Osteoblast (primary cell): ENCODE data around the gene NDUFB1. TPM values are rescaled to one million over a fixed set of nuclear protein-coding genes. Genes with fewer than 3 reads are reported as not detected.

Experiments
- DNase-seq: peaks from one replicate; pipeline ENCODE4 v3.0.0; 2011; ENCODE audit warnings: low spot score, mixed read lengths; ENCODE audit not compliant: insufficient read length; ENCODE audit errors: missing footprints
- H2AFZ ChIP-seq: 2 replicates; pipeline ENCODE4 v1.6.0; 2011; ENCODE audit warnings: mild to moderate bottlenecking, low read length
- H3K27ac ChIP-seq: 2 replicates; pipeline ENCODE4 v1.5.1; 2011; ENCODE audit warnings: mild to moderate bottlenecking, low read depth, low read length, moderate library complexity
- H3K27me3 ChIP-seq: 2 replicates; pipeline ENCODE4 v1.6.0; 2012; ENCODE audit warnings: mild to moderate bottlenecking, control low read depth, inconsistent platforms, low read length, moderate library complexity; ENCODE audit not compliant: insufficient read depth
- H3K36me3 ChIP-seq: 2 replicates; pipeline ENCODE4 v1.5.1; 2011; ENCODE audit warnings: mild to moderate bottlenecking, low read length, control low read depth, moderate library complexity; ENCODE audit not compliant: insufficient read depth
- H3K4me1 ChIP-seq: 2 replicates; pipeline ENCODE4 v1.5.1; 2011; ENCODE audit warnings: mild to moderate bottlenecking, low read length, control low read depth, moderate library complexity; ENCODE audit not compliant: insufficient read depth
- H3K4me2 ChIP-seq: 2 replicates; pipeline ENCODE4 v1.6.0; 2011; ENCODE audit warnings: mild to moderate bottlenecking, low read length; ENCODE audit not compliant: insufficient read depth
- H3K4me3 ChIP-seq: fragments of 200-600 bp; sonication (generic); 3 replicates; pipeline ENCODE4 v1.5.1; 2012; ENCODE audit warnings: mild to moderate bottlenecking, low read length, inconsistent platforms; ENCODE audit not compliant: insufficient read depth
- H3K79me2 ChIP-seq: 2 replicates; pipeline ENCODE4 v1.6.0; 2012; ENCODE audit warnings: mild to moderate bottlenecking, low read length, control low read depth, inconsistent platforms; ENCODE audit not compliant: insufficient read depth
- H3K9me3 ChIP-seq: 2 replicates; pipeline ENCODE4 v1.5.1; 2011; ENCODE audit warnings: low read depth, low read length, control low read depth
- H4K20me1 ChIP-seq: 2 replicates; pipeline ENCODE4 v1.6.0; 2012; ENCODE audit warnings: mild to moderate bottlenecking, low read length, control low read depth; ENCODE audit not compliant: insufficient read depth
- total RNA-seq: library from RNA; depleted of rRNA; stranded (reverse); fragments of >200 nt; gene quantifications from 2 replicates; pipeline ENCODE4 v1.2.3, GENCODE V29; 2012
- TF ChIP-seq, protein P1 (sequence below): IDR thresholded peaks from 2 replicates; pipeline ENCODE4 v1.5.1; 2011; ENCODE audit warnings: mild to moderate bottlenecking, low read depth, low read length, moderate library complexity; ENCODE audit errors: extremely low read depth

Gene NDUFB1
- total RNA-seq, 1 donor, result 146 TPM

DNA sequence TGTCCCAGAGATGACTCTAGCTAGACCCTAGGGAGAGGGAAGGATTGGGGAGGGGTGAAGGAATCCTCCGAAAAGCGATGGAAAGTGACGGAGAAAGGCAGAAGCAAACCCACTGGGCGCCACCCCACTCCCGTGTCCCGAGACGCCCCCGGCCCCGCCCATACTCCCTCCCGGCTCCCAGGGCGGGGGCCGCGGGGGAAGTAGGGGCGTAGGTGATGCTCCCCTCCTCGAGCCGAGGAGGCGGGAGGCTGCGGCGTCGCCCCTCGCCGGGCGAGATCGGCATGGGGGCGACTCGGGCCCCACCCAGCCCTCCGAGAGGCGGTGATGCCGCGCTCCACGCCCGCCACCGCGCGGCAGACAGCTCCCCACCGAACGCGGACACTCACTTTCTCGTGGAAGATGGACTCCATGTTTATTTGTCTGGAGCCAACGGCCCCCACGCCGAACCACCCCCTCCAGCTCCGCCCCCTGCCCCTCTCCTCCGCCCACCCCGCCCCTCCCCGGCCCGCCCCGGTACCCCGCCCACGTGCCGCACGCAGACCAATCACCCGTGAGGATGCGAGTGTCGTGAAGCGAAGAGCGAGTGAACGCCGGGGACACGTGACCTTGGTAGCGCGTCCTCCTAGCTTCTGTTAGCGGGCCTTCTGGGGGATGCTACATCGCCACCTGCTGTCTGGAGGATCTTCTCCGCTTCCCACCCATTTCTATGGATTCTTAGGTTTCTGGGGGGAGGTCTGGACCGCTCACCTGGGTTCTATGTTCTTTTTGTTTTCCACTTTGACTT, 15.2 kb downstream of the NDUFB1 start, which contains the start of gene ATXN3:
TSS of gene ATXN3 (minus strand) at position 440 of the 784 bp plus-strand sequence. CDS start at position 410, 30 bp downstream.
- peak within 1 kb of the TSS; percentile 81 for H2AFZ ChIP-seq
- H3K79me2 ChIP-seq, result peaks cover 37% of the 10 kb centered on the region
- TF ChIP-seq, protein P1, sequence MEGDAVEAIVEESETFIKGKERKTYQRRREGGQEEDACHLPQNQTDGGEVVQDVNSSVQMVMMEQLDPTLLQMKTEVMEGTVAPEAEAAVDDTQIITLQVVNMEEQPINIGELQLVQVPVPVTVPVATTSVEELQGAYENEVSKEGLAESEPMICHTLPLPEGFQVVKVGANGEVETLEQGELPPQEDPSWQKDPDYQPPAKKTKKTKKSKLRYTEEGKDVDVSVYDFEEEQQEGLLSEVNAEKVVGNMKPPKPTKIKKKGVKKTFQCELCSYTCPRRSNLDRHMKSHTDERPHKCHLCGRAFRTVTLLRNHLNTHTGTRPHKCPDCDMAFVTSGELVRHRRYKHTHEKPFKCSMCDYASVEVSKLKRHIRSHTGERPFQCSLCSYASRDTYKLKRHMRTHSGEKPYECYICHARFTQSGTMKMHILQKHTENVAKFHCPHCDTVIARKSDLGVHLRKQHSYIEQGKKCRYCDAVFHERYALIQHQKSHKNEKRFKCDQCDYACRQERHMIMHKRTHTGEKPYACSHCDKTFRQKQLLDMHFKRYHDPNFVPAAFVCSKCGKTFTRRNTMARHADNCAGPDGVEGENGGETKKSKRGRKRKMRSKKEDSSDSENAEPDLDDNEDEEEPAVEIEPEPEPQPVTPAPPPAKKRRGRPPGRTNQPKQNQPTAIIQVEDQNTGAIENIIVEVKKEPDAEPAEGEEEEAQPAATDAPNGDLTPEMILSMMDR, result peak; percentile 80

DNA sequence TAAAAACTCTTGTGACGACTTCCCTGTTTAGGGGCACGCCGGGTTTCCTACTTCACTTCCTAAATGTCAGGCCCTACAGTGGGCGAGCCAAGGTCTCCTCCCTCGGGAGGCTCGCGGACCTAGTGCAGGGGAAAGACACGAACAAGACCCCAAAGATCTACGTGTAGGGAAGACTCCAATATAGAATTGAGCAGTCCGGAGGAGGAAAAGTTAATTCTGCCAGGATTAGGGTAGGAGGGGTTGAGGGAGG, 15.7 kb downstream of the NDUFB1 start:
- TF ChIP-seq, protein P1, result no peak
- Histone ChIP-seq H3K79me2 (peaks cover 42% of the 10 kb centered on the region), H3K27me3 (no peaks in the 10 kb centered on the region), H2AFZ (peak overlapping the region; percentile 81), H3K4me1 (peaks cover 7% of the 10 kb centered on the region), H3K36me3 (no peaks in the 10 kb centered on the region), H4K20me1 (peaks cover 14% of the 10 kb centered on the region), H3K9me3 (no peaks in the 10 kb centered on the region), H3K4me2 (peak overlapping the region; percentile 79), H3K27ac (peak overlapping the region; percentile 82), H3K4me3 (peak overlapping the region; percentile 78)
- no peak for DNase-seq

More for the DNA sequence above, 15.2 kb downstream of the NDUFB1 start, which contains the start of gene ATXN3:
- H3K27me3 ChIP-seq, result no peaks in the 10 kb centered on the region
- H3K4me3 ChIP-seq, result peak within 1 kb of the TSS; percentile 78
- DNase-seq, result peak; percentile 98
- peaks cover 14% of the 10 kb centered on the region for H4K20me1 ChIP-seq
- H3K9me3 ChIP-seq, result no peaks in the 10 kb centered on the region
- no peaks in the 10 kb centered on the region for H3K36me3 ChIP-seq
- H3K4me1 ChIP-seq, result peaks cover 7% of the 10 kb centered on the region
- H3K27ac ChIP-seq, result peak within 1 kb of the TSS; percentile 82
- peak within 1 kb of the TSS; percentile 79 for H3K4me2 ChIP-seq

DNA sequence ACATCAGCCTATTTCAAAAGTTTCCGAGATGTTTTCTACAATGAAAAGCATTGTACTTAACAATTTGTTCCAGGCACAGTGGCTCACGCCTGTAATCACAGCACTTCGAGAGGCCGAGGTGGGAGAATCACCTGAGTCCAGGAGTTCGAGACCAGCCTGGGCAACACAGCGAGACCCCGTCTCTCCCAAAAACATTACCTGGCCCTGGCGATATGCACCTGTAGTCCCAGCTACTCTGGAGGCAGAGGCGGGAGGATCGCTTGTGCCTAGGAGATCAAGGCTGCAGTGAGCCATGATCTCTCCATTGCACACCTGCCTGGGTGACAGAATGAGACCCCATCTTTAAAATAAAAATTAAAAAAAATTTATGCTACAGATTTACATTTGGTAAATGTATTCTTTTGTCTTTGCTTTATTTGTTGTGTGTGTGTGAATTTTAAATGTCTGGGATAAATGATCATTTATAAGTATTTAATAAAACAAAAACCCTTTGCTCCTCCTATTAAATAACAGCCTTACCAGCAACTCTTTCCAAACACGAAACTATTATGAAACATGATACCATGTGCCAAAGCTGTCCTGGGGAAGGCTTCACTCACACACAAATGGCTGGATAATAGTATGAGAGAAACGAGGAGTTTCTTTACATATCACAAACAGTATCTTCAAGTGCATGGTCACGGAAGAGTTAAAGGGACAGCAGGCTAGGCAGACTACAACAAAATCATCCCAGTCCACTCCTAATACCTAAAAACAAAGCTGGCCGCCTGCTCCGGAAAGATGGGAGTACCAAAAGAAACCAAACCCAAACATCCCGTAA, 16.2 kb downstream of the NDUFB1 start:
- peaks cover 7% of the 10 kb centered on the region for H3K4me1 ChIP-seq
- TF ChIP-seq, protein P1, result no peak
- H3K36me3 ChIP-seq, result no peaks in the 10 kb centered on the region
- DNase-seq, result peak; percentile 83
- peak overlapping the region; percentile 81 for H2AFZ ChIP-seq
- peak overlapping the region; percentile 78 for H3K4me3 ChIP-seq
- H3K27me3 ChIP-seq, result no peaks in the 10 kb centered on the region
- H3K27ac ChIP-seq, result peak overlapping the region; percentile 82
- H3K79me2 ChIP-seq, result peaks cover 47% of the 10 kb centered on the region
- peak overlapping the region; percentile 79 for H3K4me2 ChIP-seq
- peaks cover 18% of the 10 kb centered on the region for H4K20me1 ChIP-seq
- H3K9me3 ChIP-seq, result no peaks in the 10 kb centered on the region
